HK-2 (cell line): Measurements from ENCODE around the gene LYSET.
A peak's percentile ranks its signal among the peaks of the same experiment; 100 is the strongest.
"Not testable (repeated sequence)": the region's sequence is repeated elsewhere in the genome, so short reads cannot be mapped to it uniquely, and the experiment has no call there.

Source experiments
- DNase-seq: peaks from one replicate; pipeline ENCODE4 v3.0.0-alpha.2; 2018; ENCODE audit not compliant: unreplicated experiment

The LYSET gene

DNA sequence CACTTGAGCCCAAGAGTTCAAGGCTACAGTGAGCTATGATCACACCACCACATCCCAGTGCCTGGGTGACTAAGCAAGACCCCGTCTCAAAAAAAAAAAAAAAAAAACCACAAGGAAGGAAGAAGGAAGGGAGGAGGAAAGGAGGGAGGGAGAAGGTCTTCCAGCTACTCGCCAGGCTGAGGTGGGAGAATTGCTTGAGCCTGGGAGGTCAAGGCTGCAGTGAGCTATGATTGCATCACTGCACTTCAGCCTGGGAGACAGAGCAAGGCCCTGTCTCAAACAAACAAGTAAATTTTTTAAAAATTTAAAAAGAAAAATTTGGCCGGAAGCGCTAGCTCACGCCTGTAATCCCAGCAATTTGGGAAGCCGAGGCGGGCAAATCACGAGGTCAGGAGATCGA, 16.5 kb upstream of the LYSET start:
- not testable (repeated sequence) for DNase-seq

DNA sequence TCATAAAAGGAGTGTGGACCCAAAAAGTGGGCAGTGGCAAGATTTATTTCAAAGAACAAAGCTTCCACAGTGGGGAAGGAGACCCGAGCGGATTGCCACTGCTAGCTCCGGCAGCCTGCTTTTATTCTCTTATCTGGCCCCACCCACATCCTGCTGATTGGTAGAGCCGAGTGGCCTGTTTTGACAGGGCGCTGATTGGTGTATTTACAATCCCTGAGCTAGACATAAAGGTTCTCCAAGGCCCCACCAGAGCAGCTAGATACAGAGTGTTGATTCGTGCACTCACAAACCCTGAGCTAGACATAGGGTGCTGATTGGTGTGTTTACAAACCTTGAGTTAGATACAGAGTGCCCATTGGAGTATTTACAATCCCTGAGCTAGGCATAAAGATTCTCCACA, 15.5 kb upstream of the LYSET start:
- not testable (repeated sequence) for DNase-seq

- not testable (repeated sequence) for DNase-seq
Measured at GRCh38 chr14:93170141-93170540, 15.0 kb upstream of the LYSET start.

DNA sequence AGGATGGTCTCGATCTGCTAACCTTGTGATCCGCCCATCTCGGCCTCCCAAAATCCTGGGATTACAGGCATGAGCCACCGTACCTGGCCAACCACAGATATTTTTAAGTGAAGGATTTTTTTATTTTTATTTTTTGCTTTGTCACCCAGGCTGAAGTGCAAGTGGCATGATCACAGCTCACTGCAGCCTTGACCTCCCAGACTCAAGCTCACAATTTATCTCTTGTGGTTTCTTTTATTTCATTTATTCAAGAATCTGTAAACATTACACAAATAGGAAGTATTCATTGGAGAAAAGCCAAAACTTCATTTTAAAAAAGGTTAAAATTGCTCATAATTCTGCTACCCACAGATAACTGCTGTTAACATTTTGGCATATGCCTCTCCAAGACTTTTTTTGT, 13.7 kb upstream of the LYSET start:
- DNase-seq: no peak

DNA sequence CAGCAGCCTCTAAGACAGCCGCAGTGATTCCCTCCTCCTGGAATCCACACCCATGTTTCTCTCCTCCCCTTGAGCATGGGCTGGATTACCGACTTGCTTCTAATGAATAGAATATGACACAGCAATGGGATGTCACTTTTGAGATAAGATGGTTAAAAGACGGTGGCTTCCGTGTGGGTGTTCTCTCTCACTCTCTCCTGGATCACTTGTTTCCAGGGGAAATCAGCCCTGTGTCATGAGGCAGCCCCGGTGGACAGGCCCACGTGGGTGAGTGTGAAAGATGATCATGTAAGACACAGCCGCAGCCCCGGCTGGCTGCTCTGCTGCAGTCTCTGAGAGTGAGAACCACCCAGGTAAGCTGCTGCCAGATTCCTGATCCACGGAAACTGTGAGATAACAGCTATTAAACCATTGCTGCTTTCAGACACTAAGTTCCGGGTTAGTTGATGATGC, 11.1 kb upstream of the LYSET start:
- no peak for DNase-seq

- not testable (repeated sequence) for DNase-seq
Measured at GRCh38 chr14:93174731-93175130, 10.4 kb upstream of the LYSET start.

GRCh38 chr14:93175492-93175891, 9.6 kb upstream of the LYSET start:
- DNase-seq: no peak

GRCh38 chr14:93183596-93184317, 1.4 kb upstream of the LYSET start:
- no peak for DNase-seq

GRCh38 chr14:93185349-93185720, 218 bp downstream of the LYSET start:
- DNase-seq: no peak

GRCh38 chr14:93186466-93186865, 1.3 kb downstream of the LYSET start:
- DNase-seq: no peak

DNA sequence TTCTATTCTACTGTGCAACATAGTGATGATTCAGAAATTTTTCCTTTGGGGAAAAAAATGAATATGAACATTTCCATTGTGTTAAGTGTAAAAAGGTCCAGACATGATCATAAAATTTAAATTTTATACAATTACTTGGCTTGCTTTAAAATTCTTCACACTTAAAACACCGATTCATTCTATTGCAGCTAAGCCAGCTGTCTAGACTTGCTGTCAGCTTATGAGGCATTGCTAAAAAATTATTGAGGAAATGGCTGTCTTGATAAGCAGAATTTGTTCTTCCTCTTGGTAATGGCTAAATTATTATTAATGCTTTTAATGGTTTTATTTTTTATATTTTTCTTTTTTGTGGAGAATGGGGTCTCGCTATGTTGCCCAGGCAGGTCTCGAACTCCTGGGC, 1.8 kb downstream of the LYSET start:
- DNase-seq: no peak

DNA sequence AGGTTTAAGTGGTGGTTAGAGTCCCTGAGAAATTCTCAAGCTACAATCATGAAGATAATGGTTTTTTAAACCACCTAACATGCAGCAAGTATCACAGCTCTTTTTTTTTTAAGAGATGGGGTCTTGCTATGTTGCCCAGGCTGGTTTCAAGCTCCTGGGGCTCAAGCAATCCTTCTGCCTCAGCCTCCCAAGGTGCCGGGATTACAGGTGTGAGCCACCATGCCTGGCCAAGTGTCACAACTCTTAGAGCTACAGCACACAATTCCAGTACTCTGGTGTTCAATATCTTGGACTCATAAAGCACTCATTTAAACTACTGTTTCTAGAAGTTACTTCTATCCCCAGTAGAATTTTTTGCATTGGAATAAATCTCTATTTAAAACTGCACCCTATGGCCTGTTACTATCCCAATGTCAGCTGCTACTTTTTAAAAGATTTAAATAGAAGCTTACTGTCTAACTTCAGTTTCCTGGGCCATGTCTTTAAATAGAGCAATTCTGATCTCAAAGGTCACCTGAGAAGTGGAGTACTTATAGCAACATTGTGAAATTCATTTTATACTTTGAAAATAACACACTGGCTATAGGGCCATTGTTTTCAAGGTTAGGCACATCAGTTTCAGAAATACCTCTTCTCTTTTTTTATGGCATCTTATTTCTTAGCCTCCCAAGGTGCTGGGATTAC, 10.3 kb downstream of the LYSET start:
- DNase-seq: no peak

DNA sequence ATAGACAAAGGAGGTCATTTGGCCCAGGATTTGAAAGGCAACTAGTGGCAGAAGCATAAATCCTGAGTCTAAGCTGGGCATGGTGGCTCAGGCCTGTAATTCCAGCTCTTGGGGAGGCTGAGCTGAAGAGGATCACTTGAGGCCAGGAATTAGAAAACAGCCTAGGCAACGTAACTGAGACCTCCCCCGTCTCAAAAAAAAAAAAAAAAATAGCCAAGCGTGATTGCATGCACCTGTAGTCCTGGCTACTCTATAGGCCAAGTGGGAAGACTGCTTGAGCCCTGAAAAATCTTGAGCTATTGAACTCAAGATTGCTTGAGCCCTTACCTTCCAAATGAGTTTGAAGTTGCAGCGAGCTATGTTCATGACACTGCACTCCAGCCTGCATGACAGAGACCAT, 13.9 kb downstream of the LYSET start:
- DNase-seq: no peak

GRCh38 chr14:93200553-93200952, 15.4 kb downstream of the LYSET start:
- no peak for DNase-seq

DNA sequence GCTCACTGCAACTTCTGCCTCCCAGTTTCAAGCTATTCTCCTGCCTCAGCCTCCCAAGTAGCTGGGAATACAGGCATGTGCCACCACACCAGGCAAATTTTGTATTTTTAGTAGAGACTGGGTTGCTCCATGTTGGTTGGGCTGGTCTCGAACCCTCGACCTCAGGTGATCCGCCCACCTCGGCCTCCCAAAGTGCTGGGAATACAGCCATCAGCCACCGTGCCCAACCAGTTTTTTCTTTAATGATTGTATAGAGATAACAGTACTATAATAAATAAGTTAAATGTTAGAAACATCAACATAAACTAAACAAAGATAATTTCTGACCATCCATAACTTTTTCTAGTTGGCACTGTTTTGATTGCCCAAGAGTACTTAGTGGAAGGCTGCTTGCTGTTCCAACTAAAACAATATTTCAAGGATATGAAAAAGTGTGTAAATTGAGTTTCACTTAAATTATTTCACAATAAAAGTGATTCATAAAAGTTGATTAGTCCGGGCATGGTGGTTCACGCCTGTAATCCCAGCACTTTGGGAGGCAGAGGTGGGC, 16.1 kb downstream of the LYSET start:
- DNase-seq: no peak

DNA sequence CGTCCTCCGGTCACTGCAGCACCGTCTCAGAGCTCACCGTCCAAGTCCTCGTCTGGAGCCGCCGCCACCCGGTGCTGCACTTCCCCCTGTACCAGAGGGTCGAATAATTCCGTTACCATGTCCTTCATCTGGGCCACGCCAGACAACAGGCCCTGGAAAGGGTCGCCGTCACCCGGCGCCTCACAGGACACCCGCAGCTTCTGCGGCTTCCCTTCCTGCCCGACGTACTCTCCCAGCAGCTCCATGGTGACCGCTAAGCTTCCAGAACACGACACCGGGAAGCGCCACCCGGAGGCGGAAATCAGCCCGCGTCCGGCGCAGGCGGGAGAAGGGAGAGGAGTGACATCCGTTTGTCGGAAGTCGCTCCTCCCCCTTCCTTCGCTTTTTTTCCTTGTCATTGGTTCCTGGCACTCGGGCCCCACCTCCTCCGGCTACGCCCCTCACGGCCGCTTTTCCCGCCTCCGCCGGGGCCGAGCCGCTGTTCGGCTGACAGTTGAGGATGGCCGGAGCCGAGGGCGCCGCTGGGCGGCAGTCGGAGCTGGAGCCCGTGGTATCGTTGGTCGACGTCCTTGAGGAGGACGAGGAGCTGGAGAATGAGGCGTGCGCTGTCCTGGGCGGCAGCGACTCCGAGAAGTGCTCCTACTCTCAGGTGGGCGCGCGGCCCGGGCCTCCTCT, 21.8 kb downstream of the LYSET start, which contains the start of the genes GON7 and UBR7:
Gene GON7 (minus strand): TSS at position 273 of the 675 bp plus-strand sequence. CDS start 28 bp downstream, at position 245.
Gene UBR7 (plus strand): TSS at position 464 of the 675 bp plus-strand sequence. CDS start 36 bp downstream, at position 500.
- peak; percentile 96 for DNase-seq

DNA sequence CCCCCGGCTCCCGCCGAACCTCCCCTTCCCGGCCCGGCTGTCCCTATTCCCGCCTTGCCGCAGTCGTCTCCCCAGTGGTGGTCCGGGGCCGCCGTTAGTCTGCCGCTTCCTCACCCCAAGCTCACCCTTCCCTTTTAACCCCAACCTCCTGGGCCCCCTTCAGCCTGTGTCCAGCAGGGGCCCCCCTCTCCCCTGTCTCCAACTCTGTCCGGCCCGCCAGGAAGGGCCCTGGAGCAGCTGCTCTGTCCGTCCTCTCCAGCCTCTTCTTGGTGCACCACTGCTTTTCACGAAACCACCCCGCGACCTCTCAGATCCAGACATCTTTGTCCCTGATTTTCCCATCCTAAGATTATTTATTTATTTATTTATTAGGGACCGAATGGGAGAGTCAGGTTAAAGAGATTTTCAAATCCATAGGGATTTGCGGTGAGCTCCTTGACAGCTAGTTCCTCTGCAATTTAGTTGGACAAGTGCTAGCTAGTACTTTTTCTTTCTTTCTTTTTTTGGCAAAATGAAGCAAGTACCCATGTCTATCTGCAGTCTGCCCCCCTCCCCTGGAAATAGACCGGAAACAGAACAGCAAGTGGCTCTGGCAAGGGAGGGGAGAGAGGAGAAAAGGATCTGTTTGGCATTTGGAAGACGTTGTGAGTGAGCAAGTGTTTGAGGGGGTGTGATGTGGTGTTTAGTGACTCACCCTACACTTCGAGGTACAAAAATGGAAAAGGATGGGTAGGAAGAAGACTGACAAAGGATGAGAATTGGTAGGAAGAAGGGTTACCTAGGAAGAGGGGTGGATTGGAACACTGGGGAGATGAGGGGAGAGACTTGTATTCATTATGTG, 22.6 kb downstream of the LYSET start:
- DNase-seq: peak; percentile 66

- DNase-seq: no peak
Measured at GRCh38 chr14:93212432-93212831, 27.3 kb downstream of the LYSET start.

DNA sequence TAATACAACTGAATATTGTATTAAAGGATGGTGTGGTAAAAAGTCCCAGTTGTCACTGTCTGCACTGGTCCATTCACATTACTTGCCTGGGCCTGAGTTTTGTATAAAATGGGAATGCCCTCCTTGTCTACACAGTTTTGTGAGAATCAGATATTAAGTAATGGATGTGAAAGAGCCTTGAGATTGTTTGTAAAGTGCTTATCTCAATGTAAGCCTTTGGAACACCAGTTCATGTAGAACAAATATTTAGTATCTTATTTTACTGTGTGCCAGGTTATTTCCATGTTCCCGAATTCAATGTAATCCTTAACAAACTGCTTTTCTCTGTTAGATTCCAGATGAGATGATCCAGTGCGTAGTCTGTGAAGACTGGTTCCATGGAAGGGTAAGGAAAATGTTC, 29.5 kb downstream of the LYSET start:
- no peak for DNase-seq

DNA sequence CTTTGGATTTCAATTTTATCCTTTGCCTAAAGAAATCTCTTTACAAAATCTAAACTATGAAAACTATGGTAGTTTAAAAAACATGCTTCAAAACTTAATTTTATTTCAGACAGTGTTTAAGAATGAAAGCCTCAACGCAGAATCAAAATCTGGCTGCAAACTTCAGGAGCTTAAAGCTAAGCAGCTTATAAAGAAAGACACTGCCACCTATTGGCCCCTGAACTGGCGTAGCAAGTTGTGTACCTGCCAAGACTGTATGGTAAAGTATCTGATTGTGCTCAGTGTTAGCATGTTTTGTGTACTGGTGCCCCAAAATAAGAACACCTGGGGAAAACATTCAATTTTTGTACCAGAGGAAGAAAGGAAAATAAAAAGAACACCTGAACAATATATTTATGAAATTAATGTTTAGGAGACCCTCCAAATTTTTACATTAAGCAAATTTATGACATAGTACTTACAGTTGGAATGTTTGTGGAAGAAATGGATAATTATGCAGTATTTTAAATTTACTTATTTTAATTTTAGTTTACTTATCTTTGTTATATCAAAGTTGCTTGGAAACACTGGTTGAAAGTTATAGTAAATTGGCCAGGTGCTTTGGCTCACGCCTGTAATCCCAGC, 34.1 kb downstream of the LYSET start:
- no peak for DNase-seq

- no peak for DNase-seq
Measured at GRCh38 chr14:93220509-93220908, 35.4 kb downstream of the LYSET start.
